Fibroblast of upper back skin (primary cell): Measurements from ENCODE around the gene RGS12.
A peak's percentile ranks its signal among the peaks of the same experiment; 100 is the strongest.

Experiments
- DNase-seq: peaks from one replicate; pipeline ENCODE4 v3.0.0-alpha.2; 2013

Gene RGS12

DNA sequence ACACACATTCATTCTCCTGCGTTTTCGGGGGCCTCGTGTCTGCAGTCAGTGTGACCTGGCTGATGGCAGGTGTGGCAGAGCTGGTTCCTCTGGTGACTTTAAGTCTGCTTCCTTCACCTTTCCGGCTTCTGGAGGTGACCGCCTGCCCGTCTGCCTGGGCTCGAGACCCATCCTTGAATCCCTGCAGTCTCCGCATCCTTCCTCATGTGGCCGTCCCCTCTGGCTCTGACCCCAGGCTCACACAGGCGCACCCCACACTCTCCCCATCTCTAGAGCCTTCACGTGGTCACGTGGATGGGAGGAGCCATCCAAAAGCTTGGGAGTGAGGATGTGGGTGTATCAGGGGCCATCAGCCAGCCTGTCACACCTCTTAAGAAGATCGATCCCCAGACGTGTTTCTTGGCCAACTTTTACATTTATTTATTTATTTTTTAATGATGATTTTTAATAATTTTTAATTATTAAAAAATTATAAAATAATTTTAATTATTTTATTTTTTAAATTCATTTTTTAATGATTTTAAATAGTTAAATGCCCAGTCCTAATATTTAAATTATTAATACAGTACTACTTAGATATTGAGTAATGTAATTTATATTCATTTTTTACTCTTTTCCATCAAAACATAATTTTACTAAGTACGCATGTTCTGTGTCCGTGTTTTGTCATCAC, 20.9 kb downstream of the RGS12 start:
- DNase-seq = no peak

DNA sequence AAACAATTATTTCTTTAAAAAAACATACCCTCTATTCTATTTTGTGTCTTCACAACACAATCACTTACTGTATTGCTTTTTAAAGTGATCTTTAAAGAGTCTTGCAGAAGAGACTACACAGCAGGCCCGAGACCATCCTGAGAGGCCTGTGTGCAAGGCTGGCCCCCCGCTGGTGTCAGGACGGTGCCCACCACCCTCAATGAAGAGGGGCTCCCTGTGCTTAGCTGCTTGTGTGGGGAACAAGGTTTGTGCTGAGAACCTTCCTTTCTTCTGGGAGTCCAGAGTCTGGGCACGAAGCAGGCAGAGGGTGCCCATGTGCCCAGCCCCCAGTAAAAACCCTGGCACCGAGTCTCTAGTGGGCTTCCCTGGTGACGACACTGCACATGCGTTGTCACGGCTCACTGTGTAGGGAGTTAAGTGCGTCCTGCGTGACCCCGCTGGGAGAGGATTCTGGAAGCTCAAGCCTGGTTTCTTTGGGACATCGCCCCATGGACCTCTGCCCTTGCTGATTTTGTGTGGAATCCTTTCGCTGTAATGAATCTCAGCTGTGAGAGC, 22.0 kb downstream of the RGS12 start:
- DNase-seq = no peak

DNA sequence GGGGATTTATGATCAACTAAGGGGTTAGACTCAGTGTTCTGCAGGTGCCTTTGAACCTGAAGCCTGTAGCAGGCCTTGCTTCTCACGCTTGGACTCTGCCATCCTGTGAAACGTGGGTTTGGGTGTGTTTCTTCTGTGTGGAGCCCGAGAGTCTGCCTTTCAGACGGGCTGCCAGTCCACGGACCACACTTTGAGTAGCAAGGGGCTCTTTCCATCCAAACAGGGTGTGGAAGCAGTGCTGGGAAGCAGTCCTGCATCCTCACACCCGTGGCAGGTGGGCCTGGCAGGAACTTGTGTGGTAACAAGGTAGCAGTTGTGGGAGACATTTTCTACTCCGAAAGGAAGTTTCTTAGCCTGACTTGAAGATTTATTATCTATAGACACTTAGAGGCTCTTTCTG, 22.7 kb downstream of the RGS12 start:
- DNase-seq = no peak

DNA sequence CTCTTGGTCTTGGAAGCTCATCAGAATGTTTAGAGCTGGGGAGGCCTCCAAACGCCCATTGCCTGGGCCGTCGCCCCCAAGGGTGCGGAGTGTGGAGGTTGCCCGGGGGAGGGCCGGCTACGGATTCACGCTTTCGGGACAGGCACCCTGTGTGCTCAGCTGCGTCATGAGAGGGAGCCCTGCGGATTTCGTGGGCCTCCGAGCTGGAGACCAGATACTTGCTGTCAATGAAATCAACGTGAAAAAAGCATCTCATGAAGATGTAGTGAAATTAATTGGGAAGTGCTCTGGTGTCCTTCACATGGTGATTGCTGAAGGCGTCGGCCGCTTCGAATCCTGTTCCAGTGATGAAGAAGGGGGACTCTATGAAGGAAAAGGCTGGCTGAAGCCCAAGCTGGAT, 23.3 kb downstream of the RGS12 start:
- no peak for DNase-seq

DNA sequence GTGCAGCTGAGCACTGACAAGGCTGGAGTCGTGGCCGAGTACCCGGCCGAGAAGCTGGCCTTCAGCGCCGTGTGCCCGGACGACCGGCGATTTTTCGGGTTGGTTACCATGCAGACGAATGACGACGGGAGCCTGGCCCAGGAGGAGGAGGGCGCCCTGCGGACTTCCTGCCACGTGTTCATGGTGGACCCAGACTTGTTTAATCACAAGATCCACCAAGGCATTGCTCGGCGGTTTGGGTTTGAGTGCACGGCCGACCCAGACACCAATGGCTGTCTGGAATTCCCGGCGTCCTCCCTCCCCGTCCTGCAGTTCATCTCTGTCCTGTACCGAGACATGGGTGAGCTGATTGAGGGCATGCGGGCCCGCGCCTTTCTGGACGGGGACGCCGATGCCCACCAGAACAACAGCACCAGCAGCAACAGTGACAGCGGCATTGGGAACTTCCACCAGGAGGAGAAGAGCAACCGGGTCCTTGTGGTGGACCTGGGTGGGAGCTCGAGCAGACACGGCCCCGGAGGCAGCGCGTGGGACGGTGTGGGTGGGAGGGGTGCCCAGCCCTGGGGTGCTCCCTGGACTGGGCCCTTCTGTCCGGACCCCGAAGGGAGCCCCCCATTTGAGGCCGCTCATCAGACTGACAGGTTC, 24.3 kb downstream of the RGS12 start:
- no peak for DNase-seq

DNA sequence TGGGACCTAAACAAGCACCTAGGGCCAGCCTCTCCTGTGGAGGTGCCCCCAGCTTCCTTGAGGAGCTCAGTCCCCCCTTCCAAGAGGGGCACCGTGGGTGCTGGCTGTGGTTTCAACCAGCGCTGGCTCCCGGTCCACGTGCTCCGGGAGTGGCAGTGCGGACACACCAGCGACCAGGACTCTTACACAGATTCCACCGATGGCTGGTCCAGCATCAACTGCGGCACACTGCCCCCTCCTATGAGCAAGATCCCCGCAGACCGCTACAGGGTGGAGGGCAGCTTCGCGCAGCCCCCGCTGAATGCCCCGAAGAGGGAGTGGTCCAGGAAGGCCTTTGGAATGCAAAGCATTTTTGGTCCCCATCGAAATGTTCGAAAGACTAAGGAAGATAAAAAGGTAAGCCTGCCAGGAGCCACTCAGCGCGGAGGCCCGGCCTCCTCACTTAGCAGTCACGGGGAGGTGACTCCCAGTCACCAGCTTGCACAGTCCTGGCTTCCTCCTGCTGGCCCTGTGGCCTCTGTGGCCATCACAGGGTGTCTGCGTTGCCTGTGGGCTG, 24.9 kb downstream of the RGS12 start:
- no peak for DNase-seq

DNA sequence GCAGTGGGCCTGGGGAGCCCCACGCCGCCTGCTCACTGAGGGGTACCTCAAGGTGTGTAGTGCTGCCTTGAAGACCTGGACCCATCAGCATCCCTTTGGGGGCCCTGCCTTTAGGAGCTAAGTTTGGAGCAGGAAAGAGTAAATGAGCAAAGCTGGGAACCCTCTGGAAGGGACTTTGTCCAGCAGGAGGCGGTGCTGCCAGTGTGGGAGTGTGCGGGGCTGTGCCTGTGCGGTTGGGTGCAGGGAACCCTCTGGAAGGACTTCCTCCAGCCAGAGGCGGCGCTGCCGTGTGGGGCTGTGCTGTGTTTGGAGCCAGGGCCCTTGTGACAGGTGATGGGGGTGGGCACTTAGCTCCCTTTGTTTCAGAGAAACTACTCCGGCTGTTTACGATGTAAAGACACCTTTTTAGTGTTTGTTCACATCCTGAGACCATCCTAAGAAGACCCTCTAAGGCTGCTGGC, 25.8 kb downstream of the RGS12 start:
- DNase-seq = no peak

DNA sequence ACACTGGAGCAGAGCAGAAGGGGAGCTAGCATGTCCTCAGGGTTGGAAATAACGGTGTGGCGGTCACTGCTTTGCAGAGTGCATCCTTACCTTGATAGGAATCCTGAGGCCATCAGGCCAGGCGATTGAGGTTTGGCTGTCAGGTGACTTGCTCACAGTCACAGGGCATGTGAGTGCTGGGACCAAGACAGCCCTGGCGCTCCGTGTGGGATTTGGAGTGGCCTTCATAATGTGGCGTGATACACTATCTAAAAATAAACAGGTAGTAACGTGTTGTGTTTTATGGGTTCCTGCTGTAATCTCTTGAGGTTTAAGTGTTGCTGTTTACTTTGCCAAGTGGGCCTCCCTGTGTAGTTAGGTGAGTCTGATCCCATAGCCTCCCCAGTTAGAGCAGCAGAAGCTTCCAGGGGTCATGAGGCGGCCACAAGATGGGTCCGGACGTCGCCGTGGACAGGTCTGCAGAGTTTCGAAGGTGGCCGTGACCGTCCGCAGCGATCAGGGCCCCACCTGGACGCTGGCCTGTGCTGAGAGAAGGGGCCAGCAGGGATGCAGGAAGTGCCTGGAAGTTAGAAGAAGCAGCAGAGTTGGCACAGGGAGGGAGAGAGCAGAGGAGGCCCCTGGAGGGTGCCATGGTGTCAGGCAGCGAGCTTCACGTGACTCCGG, 27.7 kb downstream of the RGS12 start:
- DNase-seq = no peak

DNA sequence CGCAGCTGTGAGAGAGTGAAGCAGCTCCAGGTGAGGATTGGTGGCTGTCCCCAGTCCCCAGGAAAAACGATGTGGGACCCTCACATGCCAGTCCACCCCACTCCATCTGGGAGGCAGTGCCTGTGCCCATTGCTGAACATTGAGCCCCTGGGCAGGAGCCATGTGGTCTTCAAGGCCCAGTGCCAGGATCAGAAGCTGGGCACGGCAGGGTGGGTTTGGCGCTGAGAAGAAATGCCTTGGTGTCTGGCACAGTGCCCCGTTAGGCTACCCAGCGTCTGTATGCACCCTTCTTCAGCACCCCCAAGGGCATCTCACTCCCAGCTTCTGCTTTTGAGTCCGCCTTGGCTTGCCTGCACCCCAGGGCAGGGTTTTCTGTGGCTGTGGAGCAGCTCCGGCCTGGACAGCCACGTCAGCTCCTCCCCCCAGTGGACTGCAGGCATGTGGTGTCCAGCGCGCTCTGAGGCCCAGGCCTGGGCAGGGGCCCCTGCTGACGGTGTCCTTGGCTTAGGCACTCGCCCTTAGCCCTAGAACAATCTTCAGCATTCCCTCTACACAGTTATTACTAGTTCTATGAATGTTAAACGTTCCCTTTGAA, 28.6 kb downstream of the RGS12 start:
- DNase-seq = no peak

DNA sequence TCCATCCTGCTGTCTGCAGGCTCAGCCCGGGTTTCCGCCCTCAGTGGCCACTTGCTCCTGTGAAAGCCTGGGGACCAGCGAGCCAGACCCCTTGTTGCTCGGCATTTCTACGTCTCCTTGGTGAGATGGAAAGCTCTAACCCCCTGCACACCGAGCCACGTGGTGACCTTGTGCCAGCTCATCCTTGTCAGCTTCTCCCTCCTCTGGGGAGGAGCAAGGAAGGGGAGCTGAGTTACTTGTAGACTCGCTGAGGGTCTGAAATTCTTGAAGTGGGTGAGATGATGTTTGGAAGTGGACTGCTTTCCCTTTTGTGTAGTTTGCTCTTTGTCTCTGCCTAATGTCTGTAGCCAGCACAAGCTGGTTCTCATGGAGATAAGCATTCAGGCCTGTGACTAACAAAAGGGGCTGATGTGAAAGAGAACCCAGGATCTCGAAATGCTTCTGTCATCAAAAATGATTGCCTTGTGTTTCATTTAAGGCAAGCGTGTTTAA, 29.3 kb downstream of the RGS12 start:
- DNase-seq = peak; percentile 12

DNA sequence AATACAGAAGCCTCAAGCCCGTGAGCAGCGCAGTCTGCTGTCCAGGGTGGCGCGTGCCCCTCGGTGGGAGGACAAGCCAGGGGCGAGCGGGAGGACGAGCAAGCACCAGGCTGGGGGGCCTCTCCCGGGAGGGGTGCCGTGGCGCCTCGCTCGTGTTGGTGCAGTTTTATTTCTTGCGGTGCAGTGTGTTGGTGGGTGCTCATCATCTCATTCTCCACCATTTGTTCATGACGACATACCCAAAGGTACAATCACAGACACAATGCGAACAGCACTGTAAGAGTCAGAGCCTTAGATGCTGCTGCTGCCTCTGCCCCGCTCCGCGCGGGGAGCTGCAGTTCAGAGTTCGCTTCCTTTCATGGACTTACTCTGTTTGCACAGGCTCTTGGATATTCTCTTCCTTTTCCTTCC, 30.3 kb downstream of the RGS12 start:
- no peak for DNase-seq

DNA sequence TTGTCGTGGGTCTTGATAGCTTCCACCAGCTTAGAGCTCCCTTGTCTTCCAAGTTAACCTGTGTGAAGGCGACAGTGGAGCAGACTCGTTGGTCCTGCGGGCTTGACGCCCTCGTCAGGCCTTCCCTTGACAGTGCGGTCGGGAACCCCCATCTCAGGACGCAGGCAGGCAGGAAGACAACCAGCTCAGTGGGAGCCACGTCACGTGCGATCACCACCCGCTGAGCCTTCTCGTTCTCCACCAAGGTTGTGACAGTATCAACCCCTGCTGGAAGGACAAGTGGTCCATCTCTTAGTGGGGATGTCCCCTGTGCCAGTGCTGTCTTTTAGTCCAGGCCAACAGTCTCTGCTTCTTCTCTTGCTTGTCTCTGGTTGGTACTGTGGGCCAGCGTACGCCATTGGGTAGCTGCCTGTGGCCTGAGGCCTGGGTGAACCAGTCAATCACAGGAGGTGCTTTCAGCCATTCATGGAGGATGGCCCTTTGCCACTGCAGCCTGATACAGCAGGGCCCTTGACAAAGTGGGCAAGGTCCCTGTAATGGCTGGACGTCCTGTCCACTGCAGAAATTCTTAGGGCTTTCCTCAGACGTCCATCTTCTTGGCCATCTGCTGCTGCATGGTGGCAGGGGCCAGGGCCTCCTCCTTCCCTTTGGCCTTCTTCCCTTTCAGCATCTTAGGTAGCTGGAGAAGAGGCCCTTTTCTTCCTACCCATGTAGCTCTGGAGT, 31.4 kb downstream of the RGS12 start:
- DNase-seq = no peak

DNA sequence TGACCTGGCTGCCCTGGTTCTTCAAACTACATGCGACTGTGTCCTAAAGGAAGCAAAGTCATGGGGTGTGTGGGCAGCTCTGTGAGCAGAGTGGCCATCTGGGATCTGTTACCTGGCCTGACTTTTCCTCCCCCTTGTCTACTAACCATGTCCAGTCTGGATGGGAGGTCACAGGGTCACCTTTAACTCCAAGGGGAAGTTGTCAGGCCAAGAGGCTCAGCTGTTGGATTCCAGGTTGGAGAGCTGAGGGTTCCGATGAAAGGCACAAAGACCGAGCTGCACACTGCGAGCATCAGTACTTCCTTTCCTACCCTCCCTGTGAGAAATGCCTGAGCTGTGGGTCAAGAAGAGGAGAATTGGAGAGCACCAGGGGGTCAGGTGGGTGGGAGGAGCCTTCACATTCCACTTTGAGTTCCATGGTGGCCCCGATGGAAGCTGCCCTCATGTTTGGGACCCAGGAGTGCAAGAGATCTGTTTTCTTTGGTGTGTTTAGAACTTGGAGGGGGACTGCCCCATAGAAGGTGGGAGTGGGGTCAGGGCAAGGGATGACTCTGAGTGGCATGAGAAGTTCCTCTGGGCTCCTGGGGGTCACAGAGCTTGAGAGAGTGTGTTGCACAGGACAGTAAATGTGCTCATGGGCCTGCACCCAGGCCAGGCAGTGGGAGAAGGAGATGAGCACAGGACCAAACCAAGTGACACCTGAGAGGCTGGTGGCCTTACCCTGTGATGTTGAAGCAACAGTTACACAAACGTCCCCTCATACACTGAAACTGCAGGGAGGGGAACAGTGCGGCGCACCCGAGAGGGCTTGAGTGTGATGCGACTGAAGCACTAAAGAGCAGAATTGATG, 36.2 kb downstream of the RGS12 start:
- no peak for DNase-seq

DNA sequence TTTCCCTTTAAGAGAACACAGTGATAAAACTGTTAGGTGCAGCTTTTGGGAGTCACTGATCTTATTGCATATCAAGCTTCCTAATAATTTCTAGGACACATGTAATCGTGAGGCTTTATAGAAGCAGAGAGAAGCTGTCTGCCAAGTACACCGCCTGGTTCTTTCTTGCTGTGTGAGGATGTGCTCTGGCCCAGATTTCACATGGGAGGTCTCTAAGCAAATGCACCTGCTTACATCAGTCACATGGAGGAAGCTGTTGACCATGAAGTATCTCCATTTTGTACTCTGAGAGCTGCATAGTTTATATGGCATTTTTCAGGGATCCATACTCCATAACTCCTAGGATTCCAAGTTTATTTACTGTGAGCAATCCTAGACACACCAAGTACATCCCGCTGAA, 37.1 kb downstream of the RGS12 start:
- no peak for DNase-seq

DNA sequence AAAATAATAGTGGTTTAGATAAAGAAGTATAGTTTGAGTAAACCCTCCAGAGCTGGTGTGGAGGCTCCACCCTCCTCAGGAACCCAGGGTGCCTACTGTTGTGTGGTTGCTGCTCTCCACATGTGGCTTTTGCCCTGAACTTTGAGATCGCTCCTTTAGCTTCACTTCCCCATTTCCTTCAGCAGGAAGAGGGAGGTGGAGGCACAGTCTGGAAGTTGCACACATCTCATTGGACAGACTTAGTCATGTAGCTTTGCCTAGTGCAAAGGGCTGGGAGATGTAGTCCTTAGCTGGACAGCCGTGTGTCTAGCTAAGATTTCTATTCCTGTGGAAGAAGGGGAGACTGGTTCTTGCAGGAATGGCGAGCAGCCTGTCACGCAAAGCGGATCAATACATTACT, 37.9 kb downstream of the RGS12 start:
- DNase-seq = no peak

DNA sequence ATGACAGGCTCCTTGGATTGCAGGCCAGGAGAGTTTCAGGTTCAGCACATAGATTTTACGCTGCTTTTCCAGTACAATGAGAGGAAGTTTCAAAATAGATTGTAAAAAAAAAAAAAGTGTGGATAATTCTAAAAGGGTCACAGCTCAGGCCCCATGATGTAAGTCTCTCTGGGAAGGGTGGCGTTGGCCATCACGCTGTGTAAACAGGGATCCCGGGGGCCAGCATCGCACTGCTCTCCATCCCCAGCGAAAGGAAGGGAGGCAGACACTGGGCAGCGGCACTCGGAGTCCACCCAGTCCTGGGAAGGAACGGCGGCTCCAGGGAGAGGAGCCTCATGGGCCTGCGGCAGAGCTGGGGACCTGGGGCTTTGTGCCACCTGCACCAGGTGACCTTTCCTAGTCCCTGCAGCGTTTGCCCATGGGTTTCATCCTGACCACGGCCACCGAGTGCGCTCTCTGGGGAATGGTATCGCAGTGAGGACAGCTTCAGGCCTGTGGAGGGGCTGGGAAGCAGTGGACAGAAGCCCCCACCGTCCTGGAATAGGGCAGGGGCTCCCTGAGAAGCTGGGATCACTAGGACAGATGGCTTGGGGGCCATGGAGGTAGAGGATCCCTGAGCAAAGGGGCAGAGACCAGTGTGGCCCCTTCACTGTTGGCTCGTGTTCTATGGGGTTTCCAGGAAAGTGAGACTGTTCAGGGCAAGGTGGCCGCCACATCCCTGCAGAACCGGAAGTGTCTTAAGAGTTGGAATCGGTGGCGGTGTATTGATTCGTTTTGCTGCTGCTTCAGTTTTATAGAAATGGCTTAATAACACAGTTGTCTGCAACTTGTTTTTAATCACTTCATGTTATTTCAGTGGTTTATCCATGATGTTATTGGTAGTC, 38.9 kb downstream of the RGS12 start:
- no peak for DNase-seq

DNA sequence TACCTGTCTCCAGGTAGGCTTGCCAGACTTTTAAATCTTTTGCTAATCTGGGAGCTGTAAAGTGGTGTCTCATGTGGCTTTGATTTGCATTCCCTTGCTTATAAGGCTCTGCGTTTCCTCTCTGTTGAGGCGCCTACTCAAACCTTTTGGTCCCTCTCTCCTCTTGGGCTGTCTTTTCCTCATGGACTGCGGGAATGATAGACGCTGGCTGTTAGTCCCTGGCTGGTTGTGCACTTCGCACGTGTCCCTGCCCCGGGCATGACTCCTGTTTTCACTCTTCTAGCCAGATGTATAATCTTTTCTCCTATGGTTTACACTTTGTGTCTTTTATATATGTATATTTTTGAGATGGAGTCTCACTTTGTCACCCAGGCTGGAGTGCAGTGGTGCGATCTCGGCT, 39.7 kb downstream of the RGS12 start:
- DNase-seq = no peak

DNA sequence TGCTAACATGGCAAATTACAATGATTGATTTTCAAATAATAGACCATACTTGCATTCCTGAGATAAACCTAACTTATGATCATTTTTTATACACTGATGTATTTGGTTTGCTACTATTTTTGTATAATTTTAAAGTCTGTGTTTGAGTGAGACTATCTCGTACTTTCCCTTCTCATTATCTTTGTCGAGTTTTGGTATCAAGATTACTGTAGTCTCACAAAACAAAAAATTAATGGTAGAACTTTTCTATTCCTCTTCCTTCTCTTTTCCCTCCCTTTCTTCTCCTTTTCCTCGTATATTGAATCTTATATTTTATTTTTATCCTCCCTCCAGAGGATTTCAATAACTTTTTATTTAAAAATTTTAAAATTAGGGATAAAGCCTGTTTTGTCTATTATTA, 41.5 kb downstream of the RGS12 start:
- DNase-seq = no peak

DNA sequence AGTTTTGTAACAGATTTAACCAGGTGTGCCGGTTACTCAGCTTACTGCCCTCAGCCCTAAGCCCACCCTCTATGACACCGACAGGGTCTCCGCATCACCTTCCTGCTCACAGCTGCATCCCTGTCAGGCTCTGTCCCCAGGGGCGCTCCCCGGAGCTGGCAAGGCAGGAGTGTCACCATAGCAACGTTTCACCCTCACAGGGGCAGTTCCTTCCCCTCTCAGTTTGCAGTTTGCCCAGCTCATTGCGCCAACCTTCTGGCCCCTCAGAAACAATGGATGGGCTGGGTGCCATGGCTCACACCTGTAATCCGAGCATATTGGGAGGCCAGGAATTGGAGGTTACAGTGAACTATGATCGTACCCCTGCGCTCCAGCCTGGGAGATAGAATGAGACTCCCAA, 42.6 kb downstream of the RGS12 start:
- DNase-seq = no peak

DNA sequence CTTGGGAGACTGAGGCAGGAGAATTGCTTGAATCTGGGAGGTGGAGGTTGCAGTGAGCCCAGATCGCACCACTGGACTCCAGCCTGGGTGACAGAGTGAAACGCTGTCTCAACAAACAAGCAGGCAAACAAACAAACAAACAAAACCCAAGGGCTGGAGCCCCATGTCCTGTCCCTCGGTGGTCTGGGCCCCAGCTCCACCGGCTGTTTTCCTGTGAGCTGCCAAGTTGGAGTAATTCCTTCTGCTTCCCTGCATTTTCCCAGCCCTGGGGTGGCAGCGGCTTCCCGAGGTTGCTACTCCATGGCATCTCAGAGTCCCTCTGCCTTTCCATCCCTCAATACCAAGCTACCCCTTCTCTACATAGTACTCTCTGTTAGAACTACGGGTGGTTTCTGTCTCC, 43.2 kb downstream of the RGS12 start:
- DNase-seq = no peak
